ENCODE measurements around the gene EPB41. TPM values are rescaled to one million over a fixed set of nuclear protein-coding genes. Genes with fewer than 3 reads are reported as not detected.

The EPB41 gene
- total and polyA plus RNA-seq, 2 donors (not counting 3 experiments of a cell fraction or from before 2014, with no cell fraction given): 22.3 to 45.7 TPM

- BruUV-seq (replicated peaks): no TSS peak
- POLR2A ChIA-PET: no interaction called here
- CTCF ChIA-PET: no interaction called here
Observed at GRCh38 chr1:29083317-29084195, 169.2 kb downstream of the EPB41 start.

GRCh38 chr1:29084196-29084521 is 169.8 kb downstream of the EPB41 start:
- Histone ChIP-seq H3K27ac (ENCODE audit: insufficient read depth, low read depth, low read length) (no peak overlapping the region), H2AFZ (ENCODE audit: low read depth, low read length) (no peak overlapping the region), H3K9ac (replicated peaks; ENCODE audit: extremely low read depth, insufficient read depth, low read length) (no peak overlapping the region), H3K27me3 (ENCODE audit: control insufficient read depth in 2 of 2, insufficient read depth in 2 of 2, low read length in 2 of 2) (no peaks in the 10 kb centered on the region), H4K20me1 (replicated peaks; ENCODE audit: control insufficient read depth, extremely low read depth, insufficient read depth, low read length) (no peaks in the 10 kb centered on the region), H3K4me3 (replicated peaks in 1 of 3; ENCODE audit: insufficient read depth in 1 of 3, low read depth in 1 of 3, low read length in 3 of 3) (no peak overlapping the region), H3K4me2 (ENCODE audit: insufficient read depth, low read length) (no peak overlapping the region), H3K36me3 (ENCODE audit: control insufficient read depth in 2 of 2, extremely low read depth in 1 of 2, insufficient read depth in 2 of 2, low read length in 2 of 2) (no peaks in the 10 kb centered on the region), H3K79me2 (ENCODE audit: control insufficient read depth, insufficient read depth, low read length) (no peaks in the 10 kb centered on the region), H3K9me3 (replicated peaks; ENCODE audit: control insufficient read depth, insufficient read depth, low read length) (no peaks in the 10 kb centered on the region), H3K9me1 (replicated peaks; ENCODE audit: control insufficient read depth, extremely low read depth, insufficient read depth, low read length) (no peaks in the 10 kb centered on the region), H3K4me1 (ENCODE audit: control insufficient read depth, extremely low read depth, insufficient read depth, low read length) (no peaks in the 10 kb centered on the region)
- BruUV-seq (replicated peaks): no TSS peak
- ChIA-PET POLR2A (no interaction called here), CTCF (no interaction called here)
- TF ChIP-seq POLR2A (IDR thresholded peaks at IDR 0.05; ENCODE audit: low read depth, low read length): no peak
- TF ChIP-seq MYC (IDR thresholded peaks at IDR 0.05; ENCODE audit: low read depth, low read length): no peak
- no peak for TF ChIP-seq POLR2AphosphoS5 (IDR thresholded peaks at IDR 0.05; ENCODE audit: insufficient read depth, low read depth, low read length)
- TF ChIP-seq JUN (IDR thresholded peaks at IDR 0.05; ENCODE audit: borderline replicate concordance, insufficient read depth, insufficient read length, low read depth): no peak
- TF ChIP-seq, protein P1, sequence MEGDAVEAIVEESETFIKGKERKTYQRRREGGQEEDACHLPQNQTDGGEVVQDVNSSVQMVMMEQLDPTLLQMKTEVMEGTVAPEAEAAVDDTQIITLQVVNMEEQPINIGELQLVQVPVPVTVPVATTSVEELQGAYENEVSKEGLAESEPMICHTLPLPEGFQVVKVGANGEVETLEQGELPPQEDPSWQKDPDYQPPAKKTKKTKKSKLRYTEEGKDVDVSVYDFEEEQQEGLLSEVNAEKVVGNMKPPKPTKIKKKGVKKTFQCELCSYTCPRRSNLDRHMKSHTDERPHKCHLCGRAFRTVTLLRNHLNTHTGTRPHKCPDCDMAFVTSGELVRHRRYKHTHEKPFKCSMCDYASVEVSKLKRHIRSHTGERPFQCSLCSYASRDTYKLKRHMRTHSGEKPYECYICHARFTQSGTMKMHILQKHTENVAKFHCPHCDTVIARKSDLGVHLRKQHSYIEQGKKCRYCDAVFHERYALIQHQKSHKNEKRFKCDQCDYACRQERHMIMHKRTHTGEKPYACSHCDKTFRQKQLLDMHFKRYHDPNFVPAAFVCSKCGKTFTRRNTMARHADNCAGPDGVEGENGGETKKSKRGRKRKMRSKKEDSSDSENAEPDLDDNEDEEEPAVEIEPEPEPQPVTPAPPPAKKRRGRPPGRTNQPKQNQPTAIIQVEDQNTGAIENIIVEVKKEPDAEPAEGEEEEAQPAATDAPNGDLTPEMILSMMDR (IDR thresholded peaks at IDR 0.05; ENCODE audit: extremely low read depth in 1 of 2, insufficient read depth in 1 of 2, low read depth in 1 of 2, low read length in 2 of 2): no peak
- TF ChIP-seq MAX (IDR thresholded peaks at IDR 0.05; ENCODE audit: insufficient read depth, insufficient read length): no peak
- TF ChIP-seq EZH2 (IDR thresholded peaks at IDR 0.05; ENCODE audit: borderline replicate concordance, low read depth, low read length, severe bottlenecking): no peak
- TF ChIP-seq GATA2 (IDR thresholded peaks at IDR 0.05; ENCODE audit: insufficient read depth, insufficient read length, low read depth, low read length): no peak
- TF ChIP-seq FOS (IDR thresholded peaks at IDR 0.05; ENCODE audit: borderline replicate concordance, insufficient read depth, low read length): no peak
- FAIRE-seq (no peak), DNase-seq (ENCODE audit: low read depth, low spot score) (no peak)
- intact Hi-C loops (cut with micrococcal nuclease) (no loop called here), dilution Hi-C loops (cut with MboI; ENCODE audit: extremely low pct_ligation_motif_present, low sequenced_read_pairs) (no loop called here)

More at GRCh38 chr1:29083317-29084195, 169.2 kb downstream of the EPB41 start:
- Histone ChIP-seq H4K20me1 (replicated peaks; ENCODE audit: control insufficient read depth, extremely low read depth, insufficient read depth, low read length) (no peaks in the 10 kb centered on the region), H3K79me2 (ENCODE audit: control insufficient read depth, insufficient read depth, low read length) (no peaks in the 10 kb centered on the region), H3K4me3 (replicated peaks in 1 of 3; ENCODE audit: insufficient read depth in 1 of 3, low read depth in 1 of 3, low read length in 3 of 3) (no peak overlapping the region), H3K9me1 (replicated peaks; ENCODE audit: control insufficient read depth, extremely low read depth, insufficient read depth, low read length) (no peaks in the 10 kb centered on the region), H3K27ac (ENCODE audit: insufficient read depth, low read depth, low read length) (no peak overlapping the region), H3K4me2 (ENCODE audit: insufficient read depth, low read length) (no peak overlapping the region), H3K9ac (replicated peaks; ENCODE audit: extremely low read depth, insufficient read depth, low read length) (no peak overlapping the region), H3K36me3 (ENCODE audit: control insufficient read depth in 2 of 2, extremely low read depth in 1 of 2, insufficient read depth in 2 of 2, low read length in 2 of 2) (no peaks in the 10 kb centered on the region), H2AFZ (ENCODE audit: low read depth, low read length) (no peak overlapping the region), H3K4me1 (ENCODE audit: control insufficient read depth, extremely low read depth, insufficient read depth, low read length) (no peaks in the 10 kb centered on the region), H3K27me3 (ENCODE audit: control insufficient read depth in 2 of 2, insufficient read depth in 2 of 2, low read length in 2 of 2) (no peaks in the 10 kb centered on the region), H3K9me3 (replicated peaks; ENCODE audit: control insufficient read depth, insufficient read depth, low read length) (no peaks in the 10 kb centered on the region)
- FAIRE-seq (no peak), DNase-seq (ENCODE audit: low read depth, low spot score) (no peak)
- no peak for TF ChIP-seq FOS (IDR thresholded peaks at IDR 0.05; ENCODE audit: borderline replicate concordance, insufficient read depth, low read length)
- TF ChIP-seq POLR2AphosphoS5 (IDR thresholded peaks at IDR 0.05; ENCODE audit: insufficient read depth, low read depth, low read length): no peak
- no peak for TF ChIP-seq GATA2 (IDR thresholded peaks at IDR 0.05; ENCODE audit: insufficient read depth, insufficient read length, low read depth, low read length)
- dilution Hi-C loops (cut with MboI; ENCODE audit: extremely low pct_ligation_motif_present, low sequenced_read_pairs) (no loop called here), intact Hi-C loops (cut with micrococcal nuclease) (no loop called here)

All from endothelial cell of umbilical vein (primary cell).